Right lobe of liver (tissue), 6 donors: ENCODE data around the gene MYO5C. TPM values are rescaled to one million over a fixed set of nuclear protein-coding genes. Genes with fewer than 3 reads are reported as not detected.
A peak's percentile ranks its signal among the peaks of the same experiment; 100 is the strongest.

Experiments used
- ATAC-seq, 4 donors: fragments of 200-7000 bp; cut with Tn5 transposase; one replicate each; pipeline ENCODE4 v1.9.1; 2020; ENCODE audit warnings: mild to moderate bottlenecking in 4 of 4, moderate library complexity in 4 of 4
- DNase-seq, 3 donors: peaks; one replicate each; pipeline ENCODE4 v3.0.0-alpha.2; 2020
- H3K27ac ChIP-seq, 3 donors: fragments of 200-600 bp; one replicate each; pipeline ENCODE4 v1.8.0; 2022
- H3K27me3 ChIP-seq, 2 donors: fragments of 200-600 bp; one replicate each; pipeline ENCODE4 v1.8.0; 2022
- H3K36me3 ChIP-seq, 4 donors: fragments of 200-600 bp; sonication (generic) in 1 of 4; one replicate each; pipeline versions ENCODE4 v1.5.1 to v1.8.0; 2017 to 2022; ENCODE audit warnings: control low read depth in 1 of 4
- H3K4me1 ChIP-seq, 4 donors: fragments of 200-600 bp; sonication (generic) in 1 of 4; one replicate each; pipeline versions ENCODE4 v1.5.1 to v1.8.0; 2017 to 2022; ENCODE audit warnings: control low read depth in 1 of 4
- H3K4me3 ChIP-seq, 3 donors: fragments of 200-600 bp; one replicate each; pipeline ENCODE4 v1.8.0; 2022
- H3K9me3 ChIP-seq, 4 donors: fragments of 200-600 bp; sonication (generic) in 1 of 4; one replicate each; pipeline versions ENCODE4 v1.5.1 to v1.8.0; 2017 to 2022; ENCODE audit warnings: control low read depth in 1 of 4
- CTCF ChIP-seq, 4 donors: fragments of 200-600 bp in 3 of 4; fragments of 450-650 bp in 1 of 4; IDR thresholded peaks; one replicate each; pipeline versions ENCODE4 v1.5.1 to v1.8.0; 2016 to 2022; ENCODE audit warnings: antibody characterized with exemption in 4 of 4, mild to moderate bottlenecking in 2 of 4
- POLR2A ChIP-seq: fragments of 450-650 bp; IDR thresholded peaks from one replicate; pipeline ENCODE4 v1.6.1; 2017; ENCODE audit warnings: antibody characterized with exemption, mild to moderate bottlenecking
- WGBS: methylation state at CpG from one replicate; pipeline ENCODE4 v1.1.6; 2018; ENCODE audit warnings: low coverage, low lambda C conversion rate; ENCODE audit not compliant: insufficient coverage; ENCODE audit errors: missing lambda C conversion rate; 5-methylcytosine and 5-hydroxymethylcytosine counted together
- intact Hi-C, 2 donors: fragments of 100-400 bp; cut with DNase I; formaldehyde crosslinking; loops; one replicate each; pipeline versions ENCODE4 v1.11.2 to v1.14.1; 2022
- total RNA-seq, 6 experiments: library from RNA; depleted of rRNA in 2 of 6; stranded (reverse); fragments of >200 nt in 2 of 6; fragmentation: NEBNext Ultra II Directional in 3 of 6; extraction: Animal tissue kit (Norgen Biotek cat#: 25700) in 3 of 6; gene quantifications; one replicate each; pipeline versions ENCODE4 v1.1.0 to v1.2.4, GENCODE V29; 2016 to 2023
- donor health status: DM: no; HTN: yes; CAD: no.
- donor health status: DM: no; HTN: no; CAD: no.
- donor health status: DM: no; HTN: no; CAD: no.
- donor health status: DM: no; HTN: yes; CAD: no.
- donor health status: DM: no; HTN: yes; CAD: no.

Gene MYO5C
- total RNA-seq, 6 experiments from 2014 or later, result 5.8 to 10.2 (median 7.1) TPM

- Histone ChIP-seq H3K36me3 (no peaks in the 10 kb centered on the region), H3K4me3 (no peak overlapping the region), H3K27ac (no peak overlapping the region), H3K9me3 (no peaks in the 10 kb centered on the region), H3K4me1 (peaks cover 0 to 5% (median 0%) of the 10 kb centered on the region in 4 donors), H3K27me3 (no peaks in the 10 kb centered on the region)
- intact Hi-C loops, result no loop called here
- no peak for ATAC-seq
- whole genome bisulfite sequencing, result 100% methylated on average over 1 of the region's 1 CpG
- TF ChIP-seq POLR2A (no peak), CTCF (IDR thresholded peaks at IDR 0.05) (no peak)
- no peak for DNase-seq
Observed at GRCh38 chr15:52338891-52339290, 43.3 kb upstream of the MYO5C start.

- H3K9me3 ChIP-seq, result no peaks in the 10 kb centered on the region
- no peak overlapping the region for H3K27ac ChIP-seq
- no peak for DNase-seq
- intact Hi-C loops, result no loop called here
- H3K27me3 ChIP-seq, result no peaks in the 10 kb centered on the region
- TF ChIP-seq POLR2A (no peak), CTCF (IDR thresholded peaks at IDR 0.05) (no peak)
- H3K4me1 ChIP-seq, result peaks cover 0 to 5% (median 0%) of the 10 kb centered on the region in 4 donors
- 85% methylated on average over 3 of the region's 3 CpGs for WGBS
- ATAC-seq, result no peak
- no peaks in the 10 kb centered on the region for H3K36me3 ChIP-seq
- no peak overlapping the region for H3K4me3 ChIP-seq
Observed at GRCh38 chr15:52338058-52338457, 42.5 kb upstream of the MYO5C start.

- TF ChIP-seq CTCF (IDR thresholded peaks at IDR 0.05) (no peak), POLR2A (no peak)
- ATAC-seq, result peak in 1 of 4 donors; percentile 36
- peaks cover 0 to 5% (median 0%) of the 10 kb centered on the region in 4 donors for H3K4me1 ChIP-seq
- WGBS, result 71% methylated on average over 5 of the region's 5 CpGs
- no peak for DNase-seq
- no peaks in the 10 kb centered on the region for H3K36me3 ChIP-seq
- intact Hi-C loops, result no loop called here
- H3K27me3 ChIP-seq, result no peaks in the 10 kb centered on the region
- no peak overlapping the region for H3K27ac ChIP-seq
- H3K4me3 ChIP-seq, result no peak overlapping the region
- H3K9me3 ChIP-seq, result no peaks in the 10 kb centered on the region
Observed at GRCh38 chr15:52337198-52337853, 41.7 kb upstream of the MYO5C start.

GRCh38 chr15:52336529-52336928 lies 40.9 kb upstream of the MYO5C start:
- H3K27me3 ChIP-seq, result no peaks in the 10 kb centered on the region
- no peak overlapping the region for H3K4me3 ChIP-seq
- intact Hi-C loops, result no loop called here
- DNase-seq, result no peak
- peaks cover 0 to 5% (median 0%) of the 10 kb centered on the region in 4 donors for H3K4me1 ChIP-seq
- TF ChIP-seq CTCF (IDR thresholded peaks at IDR 0.05), result peak in 2 of 4 donors; percentile 22 to 25
- no peak for TF ChIP-seq POLR2A
- H3K9me3 ChIP-seq, result no peaks in the 10 kb centered on the region
- H3K36me3 ChIP-seq, result no peaks in the 10 kb centered on the region
- no peak for ATAC-seq
- no peak overlapping the region for H3K27ac ChIP-seq
- WGBS, result 76% methylated on average over 4 of the region's 4 CpGs
